CD4-positive, alpha-beta T cell (primary cell): ENCODE data around the gene TBC1D22A. TPM values are rescaled to one million over a fixed set of nuclear protein-coding genes. Genes with fewer than 3 reads are reported as not detected.
A peak's percentile ranks its signal among the peaks of the same experiment; 100 is the strongest.

Experiments used
- ATAC-seq: fragments of 200-7000 bp; cut with Tn5 transposase; one replicate; pipeline ENCODE4 v1.10.0; 2022; ENCODE audit warnings: mild to moderate bottlenecking; ENCODE audit not compliant: poor library complexity
- CTCF ChIA-PET: fragments of 350-600 bp; sonication (Branson Sonifier 250); formaldehyde crosslinking; loops from one replicate; lab custom pipeline; 2021; ENCODE audit warnings: antibody characterized with exemption, inconsistent platforms; lab: Charles Lee
- POLR2A ChIA-PET: fragments of 350-600 bp; sonication (Branson Sonifier 250); formaldehyde crosslinking; loops from one replicate; lab custom pipeline; 2021; ENCODE audit warnings: antibody characterized with exemption, inconsistent platforms; lab: Charles Lee
- DNase-seq, 14 experiments: peaks; one replicate each; pipeline ENCODE4 v3.0.0-alpha.2; 2013 to 2020; ENCODE audit warnings: mixed read lengths in 2 of 14
- H3K27ac ChIP-seq, 2 donors: one replicate each; pipeline versions ENCODE4 v1.5.1 to v1.7.0; 2013; ENCODE audit warnings: low read length in 2 of 2, low read depth in 1 of 2, mild to moderate bottlenecking in 1 of 2
- H3K27me3 ChIP-seq, 2 experiments: 1 replicate in 1 of 2; 2 replicates in 1 of 2; pipeline versions ENCODE4 v1.6.1 to v1.7.0; 2013; ENCODE audit warnings: low read length in 2 of 2, control low read depth in 1 of 2, mild to moderate bottlenecking in 1 of 2, moderate library complexity in 1 of 2; ENCODE audit not compliant: insufficient read depth in 2 of 2, control insufficient read depth in 1 of 2
- H3K36me3 ChIP-seq: one replicate; pipeline ENCODE4 v1.6.1; 2013; ENCODE audit warnings: low read length, control low read depth; ENCODE audit not compliant: insufficient read depth
- H3K4me1 ChIP-seq: one replicate; pipeline ENCODE4 v1.6.1; 2013; ENCODE audit warnings: low read length, control low read depth; ENCODE audit not compliant: insufficient read depth
- H3K4me3 ChIP-seq: one replicate; pipeline ENCODE4 v1.5.1; 2013; ENCODE audit warnings: mild to moderate bottlenecking, low read length, moderate library complexity
- H3K9me3 ChIP-seq, 2 experiments: 1 replicate in 1 of 2; 2 replicates in 1 of 2; pipeline versions ENCODE4 v1.6.1 to v1.7.0; 2013; ENCODE audit warnings: low read length in 2 of 2, mild to moderate bottlenecking in 2 of 2, control low read depth in 1 of 2, moderate library complexity in 1 of 2; ENCODE audit not compliant: control insufficient read depth in 1 of 2, insufficient read depth in 1 of 2
- H3K27ac Mint-ChIP-seq: one replicate; pipeline ENCODE4 v1.8.0; 2020; ENCODE audit warnings: mixed read lengths
- H3K27me3 Mint-ChIP-seq: one replicate; pipeline ENCODE4 v1.8.0; 2021; ENCODE audit warnings: mixed read lengths
- H3K36me3 Mint-ChIP-seq: one replicate; pipeline ENCODE4 v1.8.0; 2021; ENCODE audit warnings: low read depth, mixed read lengths
- H3K4me1 Mint-ChIP-seq: one replicate; pipeline ENCODE4 v1.8.0; 2021; ENCODE audit warnings: low read depth, mixed read lengths
- H3K4me3 Mint-ChIP-seq: one replicate; pipeline ENCODE4 v1.8.0; 2020; ENCODE audit warnings: mild to moderate bottlenecking, mixed read lengths
- H3K9me3 Mint-ChIP-seq: one replicate; pipeline ENCODE4 v1.8.0; 2020; ENCODE audit warnings: mixed read lengths
- intact Hi-C, 2 experiments: fragments of 100-400 bp; cut with DNase I in 1 of 2; cut with micrococcal nuclease in 1 of 2; formaldehyde crosslinking; loops; one replicate each; pipeline versions ENCODE4 v1.15.1 to v1.9.0; 2023 to 2025; cut with DNase I, micrococcal nuclease
- total RNA-seq, 174 experiments: library from RNA in 2 of 174; stranded (reverse) in 2 of 174; gene quantifications; one replicate each; pipeline ENCODE4 v1.2.3 and lab custom pipeline; 2021 to 2026
- TF ChIP-seq, protein P1 (sequence below): fragments of 200-600 bp; IDR thresholded peaks from one replicate; pipeline ENCODE4 v1.8.0; 2022; ENCODE audit warnings: antibody characterized with exemption, mild to moderate bottlenecking

TBC1D22A gene
- total RNA-seq, 2 experiments from 2014 or later: 27.1 to 31.7 TPM

DNA sequence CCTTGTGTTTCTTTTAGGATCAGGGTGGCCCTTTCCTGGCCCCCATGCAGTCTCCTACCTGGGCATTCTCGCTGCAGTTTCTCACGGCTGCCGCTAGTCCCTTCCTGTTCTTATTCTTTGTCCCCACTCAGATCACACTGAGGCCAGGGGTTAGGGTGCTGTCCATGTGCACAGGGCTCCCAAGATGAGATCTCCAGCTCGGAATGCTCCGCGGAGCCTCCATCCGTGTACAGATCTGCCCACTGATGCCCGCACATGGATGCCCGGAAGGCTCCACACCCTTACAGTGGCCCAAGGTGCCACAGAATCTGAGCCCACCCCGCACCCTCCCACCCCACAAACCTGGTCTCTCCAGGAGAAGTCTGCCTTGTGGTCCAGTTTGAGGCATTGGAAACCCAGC, 457.3 kb downstream of the TBC1D22A start:
- ChIA-PET CTCF (no interaction called here), POLR2A (no interaction called here)
- no peak overlapping the region for H3K27ac ChIP-seq
- H3K9me3 ChIP-seq: no peaks in the 10 kb centered on the region
- no peak overlapping the region for H3K4me3 ChIP-seq
- Mint-ChIP-seq H3K9me3 (no peaks in the 10 kb centered on the region), H3K27ac (no peak overlapping the region), H3K27me3 (no peaks in the 10 kb centered on the region), H3K4me3 (no peak overlapping the region), H3K36me3 (no peaks in the 10 kb centered on the region), H3K4me1 (no peaks in the 10 kb centered on the region)
- H3K36me3 ChIP-seq: no peaks in the 10 kb centered on the region
- peak in 1 of 14 experiments; percentile 4 for DNase-seq
- H3K27me3 ChIP-seq: no peaks in the 10 kb centered on the region
- ATAC-seq: no peak
- intact Hi-C loops: no loop called here
- TF ChIP-seq, protein P1, sequence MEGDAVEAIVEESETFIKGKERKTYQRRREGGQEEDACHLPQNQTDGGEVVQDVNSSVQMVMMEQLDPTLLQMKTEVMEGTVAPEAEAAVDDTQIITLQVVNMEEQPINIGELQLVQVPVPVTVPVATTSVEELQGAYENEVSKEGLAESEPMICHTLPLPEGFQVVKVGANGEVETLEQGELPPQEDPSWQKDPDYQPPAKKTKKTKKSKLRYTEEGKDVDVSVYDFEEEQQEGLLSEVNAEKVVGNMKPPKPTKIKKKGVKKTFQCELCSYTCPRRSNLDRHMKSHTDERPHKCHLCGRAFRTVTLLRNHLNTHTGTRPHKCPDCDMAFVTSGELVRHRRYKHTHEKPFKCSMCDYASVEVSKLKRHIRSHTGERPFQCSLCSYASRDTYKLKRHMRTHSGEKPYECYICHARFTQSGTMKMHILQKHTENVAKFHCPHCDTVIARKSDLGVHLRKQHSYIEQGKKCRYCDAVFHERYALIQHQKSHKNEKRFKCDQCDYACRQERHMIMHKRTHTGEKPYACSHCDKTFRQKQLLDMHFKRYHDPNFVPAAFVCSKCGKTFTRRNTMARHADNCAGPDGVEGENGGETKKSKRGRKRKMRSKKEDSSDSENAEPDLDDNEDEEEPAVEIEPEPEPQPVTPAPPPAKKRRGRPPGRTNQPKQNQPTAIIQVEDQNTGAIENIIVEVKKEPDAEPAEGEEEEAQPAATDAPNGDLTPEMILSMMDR: no peak
- H3K4me1 ChIP-seq: no peaks in the 10 kb centered on the region

DNA sequence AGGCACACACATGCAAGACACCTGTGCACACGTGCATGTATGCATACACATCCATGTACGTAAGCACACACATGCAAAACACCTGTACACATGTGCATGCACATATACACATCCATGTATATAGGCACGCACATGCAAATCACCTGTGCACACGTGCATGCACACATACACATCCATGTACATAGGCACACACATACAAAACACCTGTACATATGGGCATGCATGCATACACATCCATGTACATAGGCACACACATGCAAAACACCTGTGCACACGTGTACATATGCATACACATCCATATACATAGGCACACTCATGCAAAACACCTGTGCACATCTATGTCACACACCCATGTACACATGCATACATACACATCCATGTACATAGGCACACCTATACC, 458.3 kb downstream of the TBC1D22A start:
- no peak for ATAC-seq
- H3K4me3 Mint-ChIP-seq: no peak overlapping the region
- H3K27ac ChIP-seq: no peak overlapping the region
- no peaks in the 10 kb centered on the region for H3K9me3 Mint-ChIP-seq
- no peak overlapping the region for H3K27ac Mint-ChIP-seq
- H3K4me1 Mint-ChIP-seq: no peaks in the 10 kb centered on the region
- no peaks in the 10 kb centered on the region for H3K27me3 ChIP-seq
- H3K36me3 Mint-ChIP-seq: no peaks in the 10 kb centered on the region
- no peak overlapping the region for H3K4me3 ChIP-seq
- no peaks in the 10 kb centered on the region for H3K36me3 ChIP-seq
- DNase-seq: no peak
- H3K4me1 ChIP-seq: no peaks in the 10 kb centered on the region
- H3K9me3 ChIP-seq: no peaks in the 10 kb centered on the region
- TF ChIP-seq, protein P1: no peak
- no peaks in the 10 kb centered on the region for H3K27me3 Mint-ChIP-seq
- CTCF ChIA-PET: no interaction called here
- intact Hi-C loops: no loop called here
- POLR2A ChIA-PET: no interaction called here

DNA sequence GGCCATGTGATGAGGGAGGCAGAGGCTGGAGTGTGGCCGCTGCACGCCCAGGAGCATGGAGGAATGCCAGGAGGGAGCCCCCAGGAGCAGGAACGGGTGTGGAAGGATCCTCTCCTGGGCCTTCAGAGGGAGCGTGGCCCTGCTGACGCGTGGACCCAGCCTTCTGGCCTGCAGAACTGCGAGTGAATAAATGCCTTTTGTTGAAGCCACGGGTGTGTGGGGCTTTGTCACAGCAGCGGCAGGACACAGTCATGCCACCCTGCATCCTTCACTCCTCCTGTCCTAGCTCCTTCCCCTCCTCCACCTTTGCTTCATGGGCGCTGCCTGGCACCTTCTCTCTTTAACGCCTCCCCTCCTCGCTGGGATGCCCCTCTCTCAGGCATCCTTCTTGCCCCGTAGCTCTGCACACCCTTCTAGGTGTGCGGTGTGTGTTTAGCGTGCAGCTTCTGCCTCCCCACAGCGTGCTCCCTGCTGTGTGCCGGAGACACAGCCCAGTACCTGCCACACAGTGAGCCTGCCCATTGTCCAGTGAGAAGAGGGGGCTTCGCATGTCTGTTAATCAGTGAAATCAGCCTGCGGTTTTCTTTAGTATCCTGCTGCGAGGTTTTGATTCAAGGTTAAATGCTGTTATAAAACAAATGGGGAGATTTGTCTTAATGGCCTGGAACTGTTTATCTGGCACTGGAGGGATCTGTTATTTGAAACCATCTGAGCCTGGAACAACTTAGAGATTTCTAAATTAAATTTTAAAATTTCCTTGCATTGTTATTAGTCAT, 459.6 kb downstream of the TBC1D22A start:
- no peak overlapping the region for H3K27ac Mint-ChIP-seq
- no peak overlapping the region for H3K27ac ChIP-seq
- CTCF ChIA-PET: no interaction called here
- no peaks in the 10 kb centered on the region for H3K9me3 Mint-ChIP-seq
- H3K27me3 ChIP-seq: no peaks in the 10 kb centered on the region
- ATAC-seq: no peak
- H3K4me3 Mint-ChIP-seq: no peak overlapping the region
- no peaks in the 10 kb centered on the region for H3K36me3 ChIP-seq
- H3K4me1 Mint-ChIP-seq: no peaks in the 10 kb centered on the region
- intact Hi-C loops: no loop called here
- peaks cover 0 to 3% of the 10 kb centered on the region in 2 experiments for H3K9me3 ChIP-seq
- POLR2A ChIA-PET: no interaction called here
- peaks cover 4% of the 10 kb centered on the region for H3K27me3 Mint-ChIP-seq
- no peak overlapping the region for H3K4me3 ChIP-seq
- TF ChIP-seq, protein P1: no peak
- DNase-seq: no peak
- H3K36me3 Mint-ChIP-seq: no peaks in the 10 kb centered on the region
- no peaks in the 10 kb centered on the region for H3K4me1 ChIP-seq

Other genes starting within 250 kb of the TBC1D22A start
- gene CELSR1, start 225.0 kb upstream of the TBC1D22A start, total RNA-seq: 1 to 10 TPM; 1.0 to 1.1 TPM
- gene GRAMD4, start 142.3 kb upstream of the TBC1D22A start, total RNA-seq: 10 to 100 TPM; 13.9 to 15.6 TPM
- 10 to 100 TPM; 84.6 to 88.5 TPM for gene CERK, start 24.4 kb upstream of the TBC1D22A start, total RNA-seq